ENCODE measurements around the gene ARHGEF28.

Gene ARHGEF28

GRCh38 chr5:73942783-73943182 lies 316.8 kb downstream of the ARHGEF28 start:
- Histone ChIP-seq H3K27ac (no peak overlapping the region), H3K4me3 (no peak overlapping the region)
- no peak for DNase-seq (ENCODE audit: low spot score)
- no peak for TF ChIP-seq CTCF (IDR thresholded peaks at IDR 0.05)

GRCh38 chr5:73943397-73943796 lies 317.4 kb downstream of the ARHGEF28 start:
- TF ChIP-seq CTCF (IDR thresholded peaks at IDR 0.05) = no peak
- Histone ChIP-seq H3K27ac (no peak overlapping the region), H3K4me3 (no peak overlapping the region)
- DNase-seq (ENCODE audit: low spot score) = no peak

- TF ChIP-seq CTCF (IDR thresholded peaks at IDR 0.05) = no peak
- DNase-seq (ENCODE audit: low spot score) = no peak
- H3K4me3 ChIP-seq = no peak overlapping the region
- H3K27ac ChIP-seq = no peak overlapping the region
These were observed 318.6 kb downstream of the ARHGEF28 start for GRCh38 chr5:73944581-73944980.

- no peak for TF ChIP-seq CTCF (IDR thresholded peaks at IDR 0.05)
- Histone ChIP-seq H3K4me3 (no peak overlapping the region), H3K27ac (no peak overlapping the region)
- no peak for DNase-seq (ENCODE audit: low spot score)
These were observed 319.5 kb downstream of the ARHGEF28 start for GRCh38 chr5:73945505-73945904.

- DNase-seq (ENCODE audit: low spot score) = no peak
- H3K4me3 ChIP-seq = no peak overlapping the region
- no peak overlapping the region for H3K27ac ChIP-seq
- no peak for TF ChIP-seq CTCF (IDR thresholded peaks at IDR 0.05)
These were observed 320.3 kb downstream of the ARHGEF28 start for GRCh38 chr5:73946278-73946677.

- no peak for TF ChIP-seq CTCF (IDR thresholded peaks at IDR 0.05)
- peak overlapping the region in 1 of 2 donors; percentile 14 for H3K27ac ChIP-seq
- DNase-seq (ENCODE audit: low spot score) = no peak
- H3K4me3 ChIP-seq = no peak overlapping the region
These were observed 321.1 kb downstream of the ARHGEF28 start for GRCh38 chr5:73946919-73947602.

GRCh38 chr5:73947906-73948640 lies 322.1 kb downstream of the ARHGEF28 start:
- H3K27ac ChIP-seq = peak overlapping the region in 1 of 2 donors; percentile 42
- no peak for TF ChIP-seq CTCF (IDR thresholded peaks at IDR 0.05)
- no peak for DNase-seq (ENCODE audit: low spot score)
- no peak overlapping the region for H3K4me3 ChIP-seq

Data from coronary artery (tissue), 2 donors.